Measurements from ENCODE around the gene PSEN2. TPM values are rescaled to one million over a fixed set of nuclear protein-coding genes. Genes with fewer than 3 reads are reported as not detected.
"Not testable (repeated sequence)": the region's sequence is repeated elsewhere in the genome, so short reads cannot be mapped to it uniquely, and the experiment has no call there.

The PSEN2 gene
- total RNA-seq, 4 donors from 2014 or later, result 8.3 to 23.5 (median 17.8) TPM

DNA sequence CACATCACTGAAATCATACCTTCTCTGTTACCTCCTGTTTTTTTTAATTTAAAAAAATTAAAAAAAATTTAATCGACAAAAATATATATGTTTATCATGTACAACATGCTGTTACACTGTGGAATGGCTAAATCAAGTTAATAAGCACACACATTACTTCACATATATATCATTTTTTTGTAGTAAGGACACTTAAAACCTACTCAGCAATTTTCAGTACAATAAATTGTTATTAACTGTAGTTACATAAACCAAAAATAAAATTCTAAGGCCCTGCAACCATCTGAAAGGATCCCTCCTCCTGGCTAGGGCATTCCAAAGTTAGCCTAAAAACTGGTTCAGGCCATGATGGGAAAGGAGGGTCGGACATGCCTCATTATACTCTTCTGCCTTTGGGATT is 46.1 kb downstream of the PSEN2 start:
- no peak overlapping the region for H3K27ac ChIP-seq
- DNase-seq, result no peak
- intact Hi-C loops (cut with DNase I), result no loop called here
- no peak overlapping the region for H3K4me3 ChIP-seq
- H3K36me3 ChIP-seq, result peaks cover 0 to 9% (median 0%) of the 10 kb centered on the region in 3 donors
- H3K27me3 ChIP-seq, result no peaks in the 10 kb centered on the region
- no peaks in the 10 kb centered on the region for H3K4me1 ChIP-seq
- TF ChIP-seq POLR2A (IDR thresholded peaks at IDR 0.05), result no peak
- TF ChIP-seq, protein P1, sequence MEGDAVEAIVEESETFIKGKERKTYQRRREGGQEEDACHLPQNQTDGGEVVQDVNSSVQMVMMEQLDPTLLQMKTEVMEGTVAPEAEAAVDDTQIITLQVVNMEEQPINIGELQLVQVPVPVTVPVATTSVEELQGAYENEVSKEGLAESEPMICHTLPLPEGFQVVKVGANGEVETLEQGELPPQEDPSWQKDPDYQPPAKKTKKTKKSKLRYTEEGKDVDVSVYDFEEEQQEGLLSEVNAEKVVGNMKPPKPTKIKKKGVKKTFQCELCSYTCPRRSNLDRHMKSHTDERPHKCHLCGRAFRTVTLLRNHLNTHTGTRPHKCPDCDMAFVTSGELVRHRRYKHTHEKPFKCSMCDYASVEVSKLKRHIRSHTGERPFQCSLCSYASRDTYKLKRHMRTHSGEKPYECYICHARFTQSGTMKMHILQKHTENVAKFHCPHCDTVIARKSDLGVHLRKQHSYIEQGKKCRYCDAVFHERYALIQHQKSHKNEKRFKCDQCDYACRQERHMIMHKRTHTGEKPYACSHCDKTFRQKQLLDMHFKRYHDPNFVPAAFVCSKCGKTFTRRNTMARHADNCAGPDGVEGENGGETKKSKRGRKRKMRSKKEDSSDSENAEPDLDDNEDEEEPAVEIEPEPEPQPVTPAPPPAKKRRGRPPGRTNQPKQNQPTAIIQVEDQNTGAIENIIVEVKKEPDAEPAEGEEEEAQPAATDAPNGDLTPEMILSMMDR (IDR thresholded peaks at IDR 0.05), result no peak
- no peaks in the 10 kb centered on the region for H3K9me3 ChIP-seq
- whole genome bisulfite sequencing, 2 donors, result 89 to 98% methylated on average over 2 of the region's 2 CpGs

DNA sequence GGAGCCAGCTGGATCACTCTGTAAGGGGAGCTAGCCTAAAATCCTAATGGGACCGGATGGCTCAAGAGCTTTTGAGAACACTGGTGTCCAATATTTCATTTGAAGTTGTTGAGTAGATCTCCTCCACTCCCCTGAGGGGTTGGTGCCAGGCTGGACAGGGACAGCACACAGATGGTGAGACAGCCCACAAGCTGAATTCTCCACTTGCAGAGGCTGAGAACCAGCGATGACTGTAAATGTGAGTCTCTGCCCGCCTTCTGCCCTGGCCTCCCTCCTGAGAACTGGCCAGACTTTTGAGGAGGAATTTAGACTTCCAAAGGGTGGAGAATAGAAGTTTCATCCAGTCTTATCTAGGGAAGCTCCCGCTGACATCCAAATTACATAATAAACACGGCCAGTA is 49.2 kb downstream of the PSEN2 start:
- Histone ChIP-seq H3K36me3 (peaks cover 0 to 9% (median 0%) of the 10 kb centered on the region in 3 donors), H3K9me3 (no peaks in the 10 kb centered on the region), H3K4me3 (no peak overlapping the region), H3K4me1 (no peaks in the 10 kb centered on the region), H3K27me3 (no peaks in the 10 kb centered on the region), H3K27ac (no peak overlapping the region)
- no peak for DNase-seq
- TF ChIP-seq, protein P1 (IDR thresholded peaks at IDR 0.05), result no peak
- TF ChIP-seq POLR2A (IDR thresholded peaks at IDR 0.05), result no peak
- intact Hi-C loops (cut with DNase I), result no loop called here
- WGBS, 2 donors, result 93 to 94% methylated on average over 5 of the region's 5 CpGs

DNA sequence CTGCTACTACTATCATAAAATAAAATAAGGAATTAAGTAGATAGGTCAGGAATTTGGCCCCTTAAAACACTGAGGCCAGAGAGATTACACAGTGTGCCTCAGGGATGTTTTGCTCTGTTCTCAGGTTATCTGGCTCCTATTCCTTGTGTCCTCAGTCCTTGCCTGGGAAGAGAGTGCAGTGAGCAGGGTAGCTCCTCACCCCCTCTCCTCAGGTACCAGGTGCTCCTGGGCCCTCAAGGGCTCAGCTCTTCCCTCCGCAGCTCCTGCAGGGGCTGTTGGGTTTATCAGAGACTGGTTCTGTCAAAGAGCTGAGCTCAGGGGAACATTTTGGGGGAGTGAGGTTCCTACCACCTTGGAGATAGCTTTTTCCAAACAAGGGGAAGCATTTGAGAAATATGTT is 49.6 kb downstream of the PSEN2 start:
- peaks cover 0 to 9% (median 0%) of the 10 kb centered on the region in 3 donors for H3K36me3 ChIP-seq
- H3K9me3 ChIP-seq, result no peaks in the 10 kb centered on the region
- no peak overlapping the region for H3K27ac ChIP-seq
- H3K4me1 ChIP-seq, result no peaks in the 10 kb centered on the region
- WGBS, 2 donors, result 100% methylated on average over 1 of the region's 1 CpG; no CpG with 5 or more reads in 1 of the 2 donors
- DNase-seq, result no peak
- no peaks in the 10 kb centered on the region for H3K27me3 ChIP-seq
- intact Hi-C loops (cut with DNase I), result no loop called here
- TF ChIP-seq, protein P1 (IDR thresholded peaks at IDR 0.05), result no peak
- H3K4me3 ChIP-seq, result no peak overlapping the region

DNA sequence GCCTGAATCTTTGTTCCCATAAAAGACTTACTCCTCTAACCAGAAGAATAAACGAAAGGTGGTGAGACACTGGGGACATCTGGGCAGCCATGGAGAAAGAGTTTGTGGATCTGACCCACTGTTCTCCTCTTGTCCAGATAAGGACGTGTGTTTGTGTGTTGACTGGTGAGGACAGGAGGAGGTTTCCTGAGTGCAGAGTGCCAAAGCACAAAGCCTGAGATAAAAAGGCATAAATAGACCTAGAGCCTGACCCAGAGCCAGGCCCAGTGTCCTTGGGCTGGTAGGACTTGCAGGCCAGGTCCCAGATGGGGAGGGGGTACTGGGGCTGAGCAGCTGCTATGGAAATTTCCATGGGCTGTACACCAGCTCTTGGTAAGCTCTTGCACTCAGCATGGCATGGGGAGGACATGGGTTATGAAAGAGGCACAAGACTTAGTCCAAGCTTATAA is 50.1 kb downstream of the PSEN2 start:
- Histone ChIP-seq H3K27me3 (no peaks in the 10 kb centered on the region), H3K36me3 (peaks cover 0 to 9% (median 0%) of the 10 kb centered on the region in 3 donors), H3K27ac (no peak overlapping the region), H3K4me3 (no peak overlapping the region), H3K4me1 (no peaks in the 10 kb centered on the region), H3K9me3 (no peaks in the 10 kb centered on the region)
- no peak for DNase-seq
- WGBS, 2 donors, result 68 to 84% methylated on average over 2 of the region's 2 CpGs
- intact Hi-C loops (cut with DNase I), result no loop called here
- TF ChIP-seq, protein P1 (IDR thresholded peaks at IDR 0.05), result no peak
- TF ChIP-seq POLR2A (IDR thresholded peaks at IDR 0.05), result no peak

DNA sequence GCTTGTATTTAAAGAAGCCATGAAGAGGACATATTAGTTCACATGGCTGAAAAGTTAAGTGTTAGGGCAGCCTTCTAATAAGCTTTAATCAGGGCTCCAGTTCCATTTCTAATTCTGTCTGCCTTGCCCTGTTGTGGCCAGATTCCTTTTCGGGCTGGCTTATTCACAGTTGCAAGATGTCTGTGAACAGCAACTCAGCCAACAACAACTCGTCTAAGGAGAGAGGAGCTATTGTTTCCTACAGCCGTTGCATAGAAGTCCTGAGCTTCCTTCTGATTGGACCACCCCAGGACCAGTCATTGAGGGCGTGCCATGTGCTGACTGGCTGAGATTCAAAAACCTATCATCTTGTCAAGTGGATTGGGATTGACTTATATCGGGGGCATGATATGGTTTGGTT is 51.1 kb downstream of the PSEN2 start:
- no peak for DNase-seq
- Histone ChIP-seq H3K4me3 (no peak overlapping the region), H3K9me3 (no peaks in the 10 kb centered on the region), H3K27me3 (no peaks in the 10 kb centered on the region), H3K36me3 (peaks cover 0 to 9% (median 0%) of the 10 kb centered on the region in 3 donors), H3K4me1 (no peaks in the 10 kb centered on the region), H3K27ac (no peak overlapping the region)
- 65 to 80% methylated on average over 5 of the region's 5 CpGs for WGBS, 2 donors
- TF ChIP-seq, protein P1 (IDR thresholded peaks at IDR 0.05), result no peak
- TF ChIP-seq POLR2A (IDR thresholded peaks at IDR 0.05), result no peak
- intact Hi-C loops (cut with DNase I), result no loop called here

DNA sequence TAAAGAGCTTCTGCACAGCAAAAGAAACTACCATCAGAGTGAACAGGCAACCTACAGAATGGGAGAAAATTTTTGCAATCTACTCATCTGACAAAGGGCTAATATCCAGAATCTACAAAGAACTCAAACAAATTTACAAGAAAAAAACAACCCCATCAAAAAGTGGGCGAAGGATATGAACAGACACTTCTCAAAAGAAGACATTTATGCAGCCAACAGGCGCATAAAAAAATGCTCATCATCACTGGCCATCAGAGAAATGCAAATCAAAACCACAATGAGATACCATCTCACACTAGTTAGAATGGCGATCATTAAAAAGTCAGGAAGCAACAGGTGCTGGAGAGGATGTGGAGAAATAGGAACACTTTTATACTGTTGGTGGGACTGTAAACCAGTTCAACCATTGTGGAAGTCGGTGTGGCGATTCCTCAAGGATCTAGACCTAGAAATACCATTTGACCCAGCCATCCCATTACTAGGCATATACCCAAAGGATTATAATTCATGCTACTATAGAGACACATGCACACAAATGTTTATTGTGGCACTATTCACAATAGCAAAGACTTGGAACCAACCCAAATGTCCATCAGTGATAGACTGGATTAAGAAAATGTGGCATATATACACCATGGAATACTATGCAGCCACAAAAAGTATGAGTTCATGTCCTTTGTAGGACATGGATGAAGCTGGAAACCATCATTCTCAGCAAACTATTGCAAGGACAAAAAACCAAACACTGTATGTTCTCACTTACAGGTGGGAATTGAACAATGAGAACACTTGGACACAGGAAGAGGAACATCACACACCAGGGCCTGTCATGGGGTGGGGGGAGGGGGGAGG is 59.1 kb downstream of the PSEN2 start:
- H3K36me3 ChIP-seq; H3K4me1 ChIP-seq; H3K4me3 ChIP-seq; intact Hi-C loops (cut with DNase I); H3K27me3 ChIP-seq; H3K9me3 ChIP-seq; H3K27ac ChIP-seq; DNase-seq: not testable (repeated sequence)
- WGBS, 2 donors, result 90 to 97% methylated on average over 5 of the region's 5 CpGs
